GM19395 (cell line): Measurements from ENCODE around the gene NR1D2.

Source experiments
- ATAC-seq: cut with Tn5 transposase; IDR thresholded peaks from one replicate; pipeline ENCODE4 v1.9.1; 2021; ENCODE audit warnings: mild to moderate bottlenecking, moderate library complexity; ENCODE audit not compliant: unreplicated experiment

Gene NR1D2

DNA sequence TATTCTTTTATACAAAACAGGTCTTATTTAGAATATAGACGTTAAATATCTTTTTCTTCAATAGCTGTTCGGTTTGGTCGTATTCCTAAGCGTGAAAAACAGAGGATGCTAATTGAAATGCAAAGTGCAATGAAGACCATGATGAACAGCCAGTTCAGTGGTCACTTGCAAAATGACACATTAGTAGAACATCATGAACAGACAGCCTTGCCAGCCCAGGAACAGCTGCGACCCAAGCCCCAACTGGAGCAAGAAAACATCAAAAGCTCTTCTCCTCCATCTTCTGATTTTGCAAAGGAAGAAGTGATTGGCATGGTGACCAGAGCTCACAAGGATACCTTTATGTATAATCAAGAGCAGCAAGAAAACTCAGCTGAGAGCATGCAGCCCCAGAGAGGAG, 16.8 kb downstream of the NR1D2 start:
- no peak for ATAC-seq

GRCh38 chr3:23964537-23965235, 19.6 kb downstream of the NR1D2 start:
- ATAC-seq = no peak

- ATAC-seq = no peak
Observed at GRCh38 chr3:23966328-23966727, 21.2 kb downstream of the NR1D2 start.

GRCh38 chr3:23968463-23969184, 23.5 kb downstream of the NR1D2 start:
- no peak for ATAC-seq

GRCh38 chr3:23969393-23969792, 24.3 kb downstream of the NR1D2 start:
- no peak for ATAC-seq

DNA sequence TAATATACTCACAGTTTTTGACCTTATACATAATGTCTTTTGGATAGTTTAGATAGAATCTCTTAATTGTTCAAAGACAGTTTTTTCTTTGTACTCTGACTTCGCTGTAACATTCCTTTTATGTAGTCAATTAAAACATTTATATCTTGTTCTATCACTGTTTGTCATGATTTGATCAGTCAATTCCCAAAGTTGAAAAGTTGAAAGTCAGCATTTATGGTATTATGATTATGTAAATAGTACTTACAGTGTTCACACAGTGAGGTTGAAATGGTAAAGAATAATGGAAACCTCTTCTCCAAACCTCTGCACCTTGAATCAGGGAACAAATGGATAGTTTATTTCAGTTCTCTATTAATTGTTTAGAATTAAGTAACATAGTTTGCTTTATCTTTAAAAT, 26.6 kb downstream of the NR1D2 start:
- ATAC-seq = no peak

DNA sequence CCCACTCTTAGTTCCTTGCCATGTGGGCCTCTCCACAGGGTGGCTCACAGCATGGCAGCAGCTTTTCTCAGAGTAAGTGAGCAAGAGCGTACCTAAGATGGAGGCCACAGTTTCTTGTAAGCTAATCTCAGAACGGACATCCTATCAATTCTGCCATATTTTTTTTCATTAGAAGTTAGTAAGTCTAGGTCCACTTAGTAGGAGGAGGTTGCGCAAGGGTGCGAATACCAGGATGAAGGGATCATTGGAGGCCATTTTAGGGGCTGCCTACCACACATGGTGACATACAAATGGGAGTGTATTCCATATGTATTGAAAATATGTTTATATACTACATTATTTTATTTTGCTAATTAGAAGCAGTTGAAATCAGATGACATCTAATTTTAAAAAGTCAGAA, 31.5 kb downstream of the NR1D2 start:
- ATAC-seq = no peak

DNA sequence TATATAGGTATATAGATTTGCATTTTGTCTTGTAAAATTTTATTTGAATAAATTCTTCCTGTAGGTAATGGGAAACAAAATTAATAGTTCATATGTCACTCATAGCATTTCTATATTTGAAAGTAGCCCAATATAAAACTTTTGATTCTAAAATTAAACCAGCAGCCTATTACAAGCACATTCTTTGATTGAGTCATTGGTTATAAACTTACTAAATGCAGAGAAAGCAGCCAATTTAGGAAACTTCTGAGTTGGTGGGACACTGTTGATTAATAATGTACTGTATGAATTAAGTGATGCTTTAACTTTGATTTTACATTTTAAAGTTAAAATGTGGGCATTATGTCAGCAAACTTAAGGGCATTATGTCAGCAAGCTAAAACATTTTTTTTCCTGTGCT, 34.5 kb downstream of the NR1D2 start:
- ATAC-seq = no peak

DNA sequence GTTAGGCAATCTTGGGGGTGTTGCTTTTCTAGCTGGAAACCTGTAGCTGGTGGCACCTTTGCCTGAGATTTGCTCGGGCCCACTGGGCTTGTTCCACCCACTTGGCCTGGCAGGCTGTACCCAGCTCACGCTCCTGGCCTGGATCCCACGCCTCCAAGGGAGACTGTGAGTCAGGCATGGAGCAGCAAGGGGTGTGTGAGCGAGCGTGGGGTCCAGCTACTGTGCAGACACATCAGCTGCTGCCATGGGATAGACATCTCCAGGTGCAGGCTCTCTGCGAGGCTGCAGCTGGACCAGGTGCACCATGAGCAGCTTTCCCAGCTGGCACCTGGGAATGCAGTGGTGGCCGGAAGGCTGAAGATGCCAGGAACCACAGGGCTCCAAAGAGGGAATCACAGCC, 36.0 kb downstream of the NR1D2 start:
- ATAC-seq = no peak

- ATAC-seq = no peak
Observed at GRCh38 chr3:23981955-23982354, 36.9 kb downstream of the NR1D2 start.

GRCh38 chr3:23984934-23985333, 39.8 kb downstream of the NR1D2 start:
- no peak for ATAC-seq

- no peak for ATAC-seq
Observed at GRCh38 chr3:23985747-23986544, 40.9 kb downstream of the NR1D2 start.

- no peak for ATAC-seq
Observed at GRCh38 chr3:23987356-23987755, 42.3 kb downstream of the NR1D2 start.

GRCh38 chr3:23991306-23991682, 46.2 kb downstream of the NR1D2 start:
- no peak for ATAC-seq

DNA sequence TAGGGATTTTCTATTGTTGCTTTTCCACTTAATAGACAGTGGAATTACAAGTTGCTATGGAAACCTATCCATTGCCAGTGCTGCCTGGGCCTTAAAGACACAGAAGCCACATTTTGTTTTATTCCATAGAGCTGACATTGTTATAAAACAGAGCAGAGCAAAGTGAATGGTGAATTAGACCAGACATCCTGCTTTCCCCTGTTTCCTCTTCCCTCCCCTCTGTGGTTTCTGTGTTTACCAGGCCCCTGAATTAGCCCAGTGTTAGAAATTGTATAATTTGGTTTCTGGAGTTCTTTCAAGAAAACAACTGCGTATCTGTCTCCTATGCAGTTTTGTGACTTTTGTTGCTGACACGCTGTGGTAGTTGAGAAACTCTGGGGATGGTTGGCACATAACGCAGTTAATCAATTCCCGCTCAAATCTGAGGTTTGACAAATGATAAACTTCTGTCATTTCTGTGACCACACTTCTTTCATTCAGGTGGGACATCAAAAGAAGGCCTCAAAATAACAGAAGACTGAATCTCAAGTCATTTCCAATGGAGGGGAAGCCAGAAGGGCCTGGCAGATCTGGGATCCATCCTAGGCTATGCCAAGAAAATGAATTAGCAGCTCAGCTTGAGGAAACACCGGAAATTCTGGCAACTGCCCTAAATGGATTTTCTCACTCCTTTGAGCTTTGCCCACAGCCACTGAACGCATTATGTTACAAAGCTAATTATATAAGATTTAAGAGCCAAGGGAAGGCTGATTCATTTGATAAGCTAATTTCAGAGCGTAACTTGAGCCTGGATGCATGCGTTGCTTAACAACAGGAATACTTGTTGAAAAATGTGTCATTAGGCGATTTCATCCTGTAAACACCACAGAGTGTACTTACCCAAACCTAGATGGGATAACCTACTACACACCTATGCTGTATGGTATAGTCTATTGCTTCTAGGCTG, 46.9 kb downstream of the NR1D2 start:
- ATAC-seq = no peak

DNA sequence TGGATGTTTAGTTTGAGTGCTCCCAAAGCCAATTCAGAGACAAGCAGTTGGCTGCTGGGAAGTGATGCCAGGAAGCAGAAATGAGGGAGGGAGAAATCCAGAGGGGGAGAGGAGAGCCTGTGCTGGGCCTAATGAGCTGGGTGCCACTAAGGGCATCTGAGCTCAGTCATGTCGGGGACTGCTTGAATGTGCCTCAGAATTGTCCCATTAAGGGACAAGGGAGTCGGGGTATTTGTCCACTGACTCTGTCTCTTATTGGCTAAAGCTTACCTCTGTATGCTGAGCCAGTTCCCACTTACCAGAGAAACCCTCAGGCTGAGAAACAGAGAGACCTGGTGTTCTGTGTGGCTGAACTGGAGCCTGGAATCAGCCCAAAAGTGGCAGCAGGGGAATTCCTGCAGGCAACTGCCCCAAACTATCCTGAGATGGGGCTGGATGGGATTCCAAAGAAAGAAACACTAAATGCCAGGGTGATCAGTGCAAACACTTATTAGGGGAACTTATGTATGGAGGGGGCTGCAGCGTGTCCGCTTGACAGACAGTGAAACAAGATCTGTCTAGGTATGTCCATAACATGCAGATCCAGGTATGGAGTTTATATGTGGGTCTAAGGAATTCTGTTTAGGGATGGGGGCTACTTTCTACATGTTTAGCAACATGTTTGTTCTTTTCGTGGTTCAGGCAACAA, 48.6 kb downstream of the NR1D2 start:
- ATAC-seq = no peak

DNA sequence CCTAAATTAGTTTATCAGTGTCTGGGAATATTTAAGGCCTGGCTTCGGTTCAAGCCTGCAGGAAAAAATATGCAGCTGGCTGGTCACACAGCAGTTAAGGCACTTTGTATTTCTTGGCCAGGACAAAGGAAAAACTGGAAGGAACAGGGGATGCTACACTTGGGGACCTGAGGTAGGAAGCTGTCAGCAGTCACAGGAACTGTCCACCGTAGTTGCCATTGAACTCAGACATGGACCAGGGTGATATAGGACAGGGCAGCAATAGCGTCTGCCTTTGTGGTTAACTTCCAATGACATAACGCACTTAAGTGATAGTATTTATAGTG, 49.1 kb downstream of the NR1D2 start:
- no peak for ATAC-seq

DNA sequence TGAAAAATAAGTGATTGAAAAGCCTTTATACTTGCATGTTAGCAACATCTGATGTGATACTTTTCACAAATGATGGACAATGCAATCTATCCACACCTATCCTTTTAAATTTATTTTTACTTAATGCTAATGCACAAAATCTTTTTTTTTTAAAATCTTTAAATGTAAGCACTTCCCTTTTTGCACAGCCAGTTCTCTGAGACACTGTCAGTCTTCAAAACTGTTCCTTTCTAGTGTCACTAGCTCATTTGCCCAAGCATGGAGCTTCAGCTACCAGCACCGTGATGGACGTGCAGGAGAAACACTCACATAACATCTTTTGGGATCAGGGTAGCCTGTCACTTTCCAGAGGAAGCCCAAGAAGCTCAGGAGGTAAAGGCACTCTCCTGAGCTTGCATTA, 50.1 kb downstream of the NR1D2 start:
- ATAC-seq = no peak

DNA sequence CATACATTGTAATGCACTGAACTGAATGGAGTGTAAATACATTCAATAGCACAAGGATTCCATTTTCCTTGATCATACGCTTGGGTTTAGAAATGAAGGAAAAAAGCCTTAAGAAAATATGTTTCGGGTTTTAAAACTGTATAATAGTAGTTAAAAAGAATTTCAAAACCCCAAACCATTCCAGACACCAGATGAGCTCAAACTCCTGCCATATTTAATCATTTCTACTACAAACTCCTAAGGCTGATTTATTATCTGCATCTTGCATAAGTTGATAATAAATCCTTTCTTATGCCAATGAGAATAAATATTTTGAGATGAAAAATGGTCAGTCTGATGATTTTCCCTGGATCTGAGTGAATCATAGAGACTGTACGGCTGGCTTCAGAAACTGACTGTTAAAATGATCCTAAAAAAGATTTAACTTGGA, 51.0 kb downstream of the NR1D2 start:
- no peak for ATAC-seq

DNA sequence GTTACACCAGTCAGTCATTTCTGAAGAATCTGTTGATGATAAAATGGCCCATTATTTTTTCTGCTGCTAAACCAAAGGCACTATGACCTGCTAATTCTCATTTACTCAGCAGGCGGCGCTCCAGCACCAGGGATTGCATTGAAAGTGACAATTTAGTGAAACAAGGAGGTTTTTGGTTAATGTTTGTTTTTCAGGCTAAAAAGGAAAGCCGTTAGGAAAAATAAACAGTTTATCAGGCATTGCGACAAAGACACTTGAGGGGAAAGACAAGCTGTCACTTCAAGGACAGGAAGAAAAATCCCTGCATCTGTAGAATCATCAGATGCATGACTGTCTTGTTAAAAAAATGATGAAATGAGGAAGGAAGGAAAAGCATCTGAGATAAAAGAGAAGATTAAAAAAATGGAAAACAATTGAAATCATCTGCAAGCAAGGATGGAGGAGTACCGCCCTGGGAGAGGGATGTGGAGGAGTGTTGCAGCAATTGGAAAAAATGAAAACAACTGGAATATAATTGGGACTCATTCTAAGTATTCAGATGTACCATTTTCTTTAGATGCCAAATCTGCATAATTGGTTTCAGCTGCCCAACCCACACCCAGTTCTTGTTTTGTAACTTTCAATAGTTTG, 54.0 kb downstream of the NR1D2 start:
- peak; percentile 60 for ATAC-seq
